Suprapubic skin (tissue), 4 donors: ENCODE results near the gene MRPS30.

Source experiments
- POLR2A ChIP-seq, 2 donors: fragments of 450-650 bp; IDR thresholded peaks; one replicate each; pipeline ENCODE4 v1.6.1; 2017; ENCODE audit warnings: antibody characterized with exemption in 2 of 2, mild to moderate bottlenecking in 2 of 2, moderate library complexity in 2 of 2
- POLR2AphosphoS5 ChIP-seq, 3 donors: sonication (generic); formaldehyde crosslinking; IDR thresholded peaks; one replicate each; pipeline ENCODE4 v1.6.1; 2017; ENCODE audit warnings: antibody characterized with exemption in 3 of 3
- TF ChIP-seq, protein P1 (sequence below), 2 donors: fragments of 200-600 bp in 1 of 2; fragments of 450-650 bp in 1 of 2; sonication (generic) in 1 of 2; IDR thresholded peaks; one replicate each; pipeline ENCODE4 v1.5.1; 2016 to 2019; ENCODE audit warnings: antibody characterized with exemption in 2 of 2, mild to moderate bottlenecking in 1 of 2, moderate library complexity in 1 of 2

GRCh38 chr5:44814761-44815160 lies 6.0 kb downstream of the MRPS30 start:
- TF ChIP-seq, protein P1, sequence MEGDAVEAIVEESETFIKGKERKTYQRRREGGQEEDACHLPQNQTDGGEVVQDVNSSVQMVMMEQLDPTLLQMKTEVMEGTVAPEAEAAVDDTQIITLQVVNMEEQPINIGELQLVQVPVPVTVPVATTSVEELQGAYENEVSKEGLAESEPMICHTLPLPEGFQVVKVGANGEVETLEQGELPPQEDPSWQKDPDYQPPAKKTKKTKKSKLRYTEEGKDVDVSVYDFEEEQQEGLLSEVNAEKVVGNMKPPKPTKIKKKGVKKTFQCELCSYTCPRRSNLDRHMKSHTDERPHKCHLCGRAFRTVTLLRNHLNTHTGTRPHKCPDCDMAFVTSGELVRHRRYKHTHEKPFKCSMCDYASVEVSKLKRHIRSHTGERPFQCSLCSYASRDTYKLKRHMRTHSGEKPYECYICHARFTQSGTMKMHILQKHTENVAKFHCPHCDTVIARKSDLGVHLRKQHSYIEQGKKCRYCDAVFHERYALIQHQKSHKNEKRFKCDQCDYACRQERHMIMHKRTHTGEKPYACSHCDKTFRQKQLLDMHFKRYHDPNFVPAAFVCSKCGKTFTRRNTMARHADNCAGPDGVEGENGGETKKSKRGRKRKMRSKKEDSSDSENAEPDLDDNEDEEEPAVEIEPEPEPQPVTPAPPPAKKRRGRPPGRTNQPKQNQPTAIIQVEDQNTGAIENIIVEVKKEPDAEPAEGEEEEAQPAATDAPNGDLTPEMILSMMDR (IDR thresholded peaks at IDR 0.05) = no peak
- TF ChIP-seq POLR2AphosphoS5 (IDR thresholded peaks at IDR 0.05) = no peak
- no peak for TF ChIP-seq POLR2A (IDR thresholded peaks at IDR 0.05)
